Neural progenitor cell (in vitro differentiated cells): Measurements from ENCODE around the gene TRIP13.

Experiments
- EZH2 ChIP-seq: fragments of 200-600 bp; sonication (generic); IDR thresholded peaks from 2 replicates; pipeline ENCODE4 v1.6.1; 2017; ENCODE audit warnings: antibody characterized with exemption, mild to moderate bottlenecking, moderate library complexity
- EZH2phosphoT487 ChIP-seq: fragments of 200-600 bp; sonication (generic); IDR thresholded peaks from 2 replicates; pipeline ENCODE4 v1.6.1; 2017; ENCODE audit warnings: antibody characterized with exemption
- TF ChIP-seq, protein P1 (sequence below): fragments of 200-600 bp; sonication (generic); IDR thresholded peaks from 2 replicates; pipeline ENCODE4 v1.5.1; 2017; ENCODE audit warnings: antibody characterized with exemption, mild to moderate bottlenecking

DNA sequence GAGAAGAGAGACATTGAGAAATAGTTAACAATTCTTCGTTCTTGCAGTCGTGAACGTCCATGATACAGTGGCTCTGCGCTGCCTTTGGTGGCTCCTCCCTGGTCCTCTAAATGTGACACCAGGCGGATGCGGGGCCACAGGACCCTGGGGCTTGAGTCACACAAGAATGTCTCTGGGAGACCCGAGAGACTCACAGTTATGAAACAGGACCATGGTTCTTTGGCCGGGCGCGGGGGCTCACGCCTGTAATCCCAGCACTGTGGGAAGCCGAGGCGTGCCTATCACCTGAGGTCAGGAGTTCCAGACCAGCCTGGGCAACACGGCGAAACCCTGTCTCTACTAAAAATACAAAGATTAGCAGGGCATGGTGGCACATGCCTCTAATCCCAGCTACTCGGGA, 41.1 kb upstream of the TRIP13 start:
- TF ChIP-seq, protein P1, sequence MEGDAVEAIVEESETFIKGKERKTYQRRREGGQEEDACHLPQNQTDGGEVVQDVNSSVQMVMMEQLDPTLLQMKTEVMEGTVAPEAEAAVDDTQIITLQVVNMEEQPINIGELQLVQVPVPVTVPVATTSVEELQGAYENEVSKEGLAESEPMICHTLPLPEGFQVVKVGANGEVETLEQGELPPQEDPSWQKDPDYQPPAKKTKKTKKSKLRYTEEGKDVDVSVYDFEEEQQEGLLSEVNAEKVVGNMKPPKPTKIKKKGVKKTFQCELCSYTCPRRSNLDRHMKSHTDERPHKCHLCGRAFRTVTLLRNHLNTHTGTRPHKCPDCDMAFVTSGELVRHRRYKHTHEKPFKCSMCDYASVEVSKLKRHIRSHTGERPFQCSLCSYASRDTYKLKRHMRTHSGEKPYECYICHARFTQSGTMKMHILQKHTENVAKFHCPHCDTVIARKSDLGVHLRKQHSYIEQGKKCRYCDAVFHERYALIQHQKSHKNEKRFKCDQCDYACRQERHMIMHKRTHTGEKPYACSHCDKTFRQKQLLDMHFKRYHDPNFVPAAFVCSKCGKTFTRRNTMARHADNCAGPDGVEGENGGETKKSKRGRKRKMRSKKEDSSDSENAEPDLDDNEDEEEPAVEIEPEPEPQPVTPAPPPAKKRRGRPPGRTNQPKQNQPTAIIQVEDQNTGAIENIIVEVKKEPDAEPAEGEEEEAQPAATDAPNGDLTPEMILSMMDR: no peak
- TF ChIP-seq EZH2phosphoT487 (no peak), EZH2 (no peak)
